WTC11 (cell line): ENCODE measurements around the gene POU6F1.

ENCODE experiments used
- CREB1 ChIP-seq: sonication (generic); formaldehyde crosslinking; IDR thresholded peaks from 2 replicates; pipeline ENCODE4 v1.8.0; 2023; ENCODE audit warnings: mild to moderate bottlenecking, missing genetic modification reagents
- CTCF ChIP-seq: fragments of 200-600 bp; IDR thresholded peaks from 2 replicates; pipeline ENCODE4 v1.8.0; 2022; ENCODE audit warnings: antibody characterized with exemption
- ESRRA ChIP-seq: sonication (generic); formaldehyde crosslinking; IDR thresholded peaks from 2 replicates; pipeline ENCODE4 v1.8.1; 2022; ENCODE audit warnings: mild to moderate bottlenecking, missing genetic modification reagents, borderline replicate concordance
- FOXP1 ChIP-seq: sonication (generic); formaldehyde crosslinking; IDR thresholded peaks from 2 replicates; pipeline ENCODE4 v1.8.0; 2022; ENCODE audit warnings: missing genetic modification reagents, mild to moderate bottlenecking, moderate library complexity, borderline replicate concordance
- NFYB ChIP-seq: sonication (generic); formaldehyde crosslinking; conservative IDR thresholded peaks from 2 replicates; pipeline ENCODE4 v1.8.0; 2022; ENCODE audit warnings: low read depth, missing genetic modification reagents
- NR2C2 ChIP-seq: sonication (generic); formaldehyde crosslinking; IDR thresholded peaks from 2 replicates; pipeline ENCODE4 v1.8.0; 2022; ENCODE audit warnings: mild to moderate bottlenecking, missing genetic modification reagents
- PREB ChIP-seq: sonication (generic); formaldehyde crosslinking; IDR thresholded peaks from 2 replicates; pipeline ENCODE4 v1.8.1; 2022; ENCODE audit warnings: mild to moderate bottlenecking, missing genetic modification reagents, moderate library complexity, borderline replicate concordance
- ZNF512 ChIP-seq: sonication (generic); formaldehyde crosslinking; IDR thresholded peaks from 2 replicates; pipeline ENCODE4 v1.8.1; 2022; ENCODE audit warnings: missing genetic modification reagents, borderline replicate concordance

- no peak for TF ChIP-seq ESRRA (CRISPR knock-in tag)
- no peak for TF ChIP-seq CTCF
- TF ChIP-seq CREB1 = no peak
- TF ChIP-seq PREB (CRISPR knock-in tag) = no peak
- no peak for TF ChIP-seq ZNF512 (CRISPR knock-in tag)
- TF ChIP-seq NR2C2 (CRISPR knock-in tag) = no peak
- no peak for TF ChIP-seq FOXP1
- no peak for TF ChIP-seq NFYB (CRISPR knock-in tag)
Observed at GRCh38 chr12:51186465-51187085, 31.3 kb downstream of the POU6F1 start.
